ENCODE data around the gene PREX1. TPM values are rescaled to one million over a fixed set of nuclear protein-coding genes. Genes with fewer than 3 reads are reported as not detected.
A peak's percentile ranks its signal among the peaks of the same experiment; 100 is the strongest.
"Not testable (repeated sequence)": the region's sequence is repeated elsewhere in the genome, so short reads cannot be mapped to it uniquely, and the experiment has no call there.

PREX1 gene
- total RNA-seq (2014; rRNA removed; shearing (Covaris generic); ENCODE audit: low replicate concordance) = 39.4 and 41.4 TPM in 2 replicates

DNA sequence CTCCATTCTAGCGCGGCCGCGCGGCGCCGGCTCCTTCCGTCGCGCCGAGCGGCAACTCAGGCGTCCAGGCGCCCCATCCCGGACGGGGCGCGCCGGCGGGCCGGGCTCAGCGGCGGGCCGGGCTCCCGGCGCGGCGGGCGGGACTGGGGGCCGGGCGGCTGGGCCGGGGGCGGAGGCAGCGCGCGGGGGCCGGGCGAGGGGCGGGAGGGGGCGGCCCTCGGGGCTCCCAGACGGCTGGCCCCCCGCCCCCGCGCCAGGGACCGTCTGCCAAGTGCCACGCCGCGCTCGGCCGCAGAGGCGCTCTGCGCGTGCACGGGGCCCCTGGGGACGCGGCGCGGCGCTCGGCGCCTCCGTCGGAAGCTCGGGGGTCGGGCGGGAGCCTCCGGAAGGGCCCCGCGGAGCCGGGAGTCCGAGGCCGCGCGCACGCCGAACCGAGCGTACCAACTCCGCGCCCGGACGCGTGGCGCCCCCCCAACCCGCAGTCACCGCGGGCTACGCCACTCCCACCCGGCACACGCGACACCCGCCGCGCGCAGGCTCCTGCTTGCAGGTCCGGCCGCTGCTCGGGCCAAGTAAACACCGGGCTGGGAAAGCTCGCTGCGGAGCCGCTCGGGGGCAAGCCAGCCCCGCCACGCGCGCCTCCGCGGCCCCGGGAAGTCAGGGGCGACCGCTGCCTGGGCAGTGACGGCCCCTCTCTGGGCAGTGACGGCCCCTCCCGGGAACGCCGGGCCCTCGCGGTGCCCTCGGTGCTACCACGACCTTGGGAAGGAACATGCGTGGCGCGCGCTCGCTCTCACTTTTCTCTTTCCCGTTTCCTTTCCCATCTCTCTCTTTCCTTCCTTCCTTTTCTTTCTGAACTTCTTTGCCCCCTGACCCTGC is at the start of gene PREX1:
Gene PREX1 (minus strand): TSS at position 145 of the 879 bp plus-strand sequence. CDS start 139 bp downstream, at position 6.
- in situ Hi-C loops (cut with HindIII; ENCODE audit: low pct_unique_long_range_greater_than_20kb, low sequenced_read_pairs) = no loop called here
- peak; percentile 93 for DNase-seq (ENCODE audit: low read depth)

GRCh38 chr20:48877304-48877703 is 49.5 kb upstream of the PREX1 start:
- DNase-seq (ENCODE audit: low read depth) = no peak
- in situ Hi-C loops (cut with HindIII; ENCODE audit: low pct_unique_long_range_greater_than_20kb, low sequenced_read_pairs) = no loop called here

- no peak for DNase-seq (ENCODE audit: low read depth)
- in situ Hi-C loops (cut with HindIII; ENCODE audit: low pct_unique_long_range_greater_than_20kb, low sequenced_read_pairs) = no loop called here
Measured at GRCh38 chr20:48875914-48876240, 48.1 kb upstream of the PREX1 start.

DNA sequence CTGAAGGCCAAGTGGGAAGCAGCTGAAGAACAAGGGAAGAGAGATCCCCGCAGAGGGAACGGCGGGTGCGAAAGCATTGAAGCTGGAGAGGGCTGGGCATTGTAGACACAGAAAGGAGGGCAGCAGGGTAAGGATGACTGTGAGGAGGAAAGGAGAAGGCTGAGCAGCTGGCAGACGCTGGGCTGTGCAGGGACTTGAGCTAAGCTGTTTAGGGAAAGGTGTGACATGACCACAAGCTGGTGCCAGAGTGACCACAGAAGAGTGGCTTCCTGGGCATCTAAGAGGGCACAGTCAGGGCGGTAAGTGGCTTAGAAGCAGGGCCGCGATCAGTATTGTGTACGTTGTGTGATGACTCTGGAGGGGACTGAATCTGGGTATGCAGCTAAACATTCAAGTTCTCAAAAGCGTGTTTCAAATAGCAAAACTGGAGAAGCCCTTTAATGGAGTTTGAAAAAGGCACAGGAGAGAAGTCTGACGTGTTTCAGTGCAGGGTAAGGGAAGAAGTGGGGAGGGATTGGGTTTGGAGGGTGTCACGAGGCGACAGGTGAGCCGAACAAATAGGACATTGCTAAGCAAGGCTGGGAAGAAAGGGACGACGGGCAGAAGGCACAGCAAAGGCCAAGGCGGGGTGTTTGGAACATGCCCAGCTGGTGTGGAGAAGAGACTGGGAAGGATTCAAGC is 47.6 kb upstream of the PREX1 start:
- DNase-seq (ENCODE audit: low read depth) = no peak
- in situ Hi-C loops (cut with HindIII; ENCODE audit: low pct_unique_long_range_greater_than_20kb, low sequenced_read_pairs) = no loop called here

DNA sequence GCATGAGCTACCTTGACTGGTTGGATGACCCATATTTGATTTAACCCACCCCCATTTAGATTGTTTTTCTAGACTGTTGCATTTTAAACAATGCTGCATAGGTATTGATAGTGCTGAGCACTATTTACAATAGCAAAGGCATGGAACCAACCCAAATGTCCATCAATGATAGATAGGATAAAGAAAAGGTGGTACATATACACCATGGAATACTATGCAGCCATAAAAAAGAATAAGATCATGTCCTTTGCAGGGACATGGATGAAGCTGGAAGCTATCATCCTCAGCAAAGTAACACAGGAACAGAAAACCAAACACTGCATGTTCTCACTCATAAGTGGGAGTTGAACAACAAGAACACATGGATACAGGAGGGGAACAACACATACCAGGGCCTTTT is 41.6 kb upstream of the PREX1 start:
- DNase-seq (ENCODE audit: low read depth); in situ Hi-C loops (cut with HindIII; ENCODE audit: low pct_unique_long_range_greater_than_20kb, low sequenced_read_pairs): not testable (repeated sequence)

GRCh38 chr20:48866936-48867335 is 39.1 kb upstream of the PREX1 start:
- DNase-seq (ENCODE audit: low read depth) = no peak
- in situ Hi-C loops (cut with HindIII; ENCODE audit: low pct_unique_long_range_greater_than_20kb, low sequenced_read_pairs) = no loop called here

GRCh38 chr20:48864738-48865318 is 37.0 kb upstream of the PREX1 start:
- in situ Hi-C loops (cut with HindIII; ENCODE audit: low pct_unique_long_range_greater_than_20kb, low sequenced_read_pairs) = no loop called here
- DNase-seq (ENCODE audit: low read depth) = no peak

- DNase-seq (ENCODE audit: low read depth) = no peak
- in situ Hi-C loops (cut with HindIII; ENCODE audit: low pct_unique_long_range_greater_than_20kb, low sequenced_read_pairs) = no loop called here
Measured at GRCh38 chr20:48864254-48864653, 36.5 kb upstream of the PREX1 start.

DNA sequence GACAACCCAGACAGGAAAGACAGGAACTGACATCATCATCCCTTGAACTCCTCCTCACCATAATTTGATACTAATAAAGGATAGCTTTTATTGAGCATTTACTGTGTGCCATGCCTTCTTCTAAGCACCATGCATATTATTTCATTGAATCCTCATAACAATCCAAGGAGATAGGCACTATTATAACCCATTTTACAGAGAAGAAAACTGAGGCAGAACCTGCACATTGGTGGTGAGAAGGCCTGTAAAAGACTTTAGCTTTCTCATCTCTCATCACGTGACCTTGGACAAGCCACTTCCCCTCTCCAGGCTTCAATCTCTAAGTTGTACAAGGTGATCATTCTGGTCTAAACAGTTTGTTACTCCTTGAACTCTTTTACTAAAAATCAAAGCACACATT is 34.5 kb upstream of the PREX1 start:
- DNase-seq (ENCODE audit: low read depth) = no peak
- in situ Hi-C loops (cut with HindIII; ENCODE audit: low pct_unique_long_range_greater_than_20kb, low sequenced_read_pairs) = no loop called here

GRCh38 chr20:48861444-48861843 is 33.6 kb upstream of the PREX1 start:
- no peak for DNase-seq (ENCODE audit: low read depth)
- in situ Hi-C loops (cut with HindIII; ENCODE audit: low pct_unique_long_range_greater_than_20kb, low sequenced_read_pairs) = no loop called here

- in situ Hi-C loops (cut with HindIII; ENCODE audit: low pct_unique_long_range_greater_than_20kb, low sequenced_read_pairs) = no loop called here
- DNase-seq (ENCODE audit: low read depth) = no peak
Measured at GRCh38 chr20:48858075-48858790, 30.4 kb upstream of the PREX1 start.

DNA sequence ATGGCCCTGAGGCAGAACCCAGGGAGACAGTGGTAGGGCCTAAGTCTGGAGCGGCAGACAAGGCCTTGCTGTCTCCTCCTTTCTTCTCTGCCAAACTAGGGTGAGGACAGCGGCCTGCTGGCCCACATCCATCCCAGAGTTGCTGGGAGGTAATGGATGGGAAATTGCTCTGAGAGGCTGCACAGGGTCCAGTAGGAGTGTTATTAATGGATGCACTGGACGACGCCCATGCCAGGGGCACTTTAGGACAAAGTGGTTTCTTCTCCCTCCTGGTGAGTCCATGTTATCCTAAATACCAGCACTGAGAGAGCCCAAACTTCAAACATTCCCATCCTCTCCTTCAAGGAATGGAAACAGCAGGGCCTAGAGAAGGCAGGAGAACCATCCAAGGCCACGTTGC is 28.3 kb upstream of the PREX1 start:
- DNase-seq (ENCODE audit: low read depth) = no peak
- in situ Hi-C loops (cut with HindIII; ENCODE audit: low pct_unique_long_range_greater_than_20kb, low sequenced_read_pairs) = no loop called here

DNA sequence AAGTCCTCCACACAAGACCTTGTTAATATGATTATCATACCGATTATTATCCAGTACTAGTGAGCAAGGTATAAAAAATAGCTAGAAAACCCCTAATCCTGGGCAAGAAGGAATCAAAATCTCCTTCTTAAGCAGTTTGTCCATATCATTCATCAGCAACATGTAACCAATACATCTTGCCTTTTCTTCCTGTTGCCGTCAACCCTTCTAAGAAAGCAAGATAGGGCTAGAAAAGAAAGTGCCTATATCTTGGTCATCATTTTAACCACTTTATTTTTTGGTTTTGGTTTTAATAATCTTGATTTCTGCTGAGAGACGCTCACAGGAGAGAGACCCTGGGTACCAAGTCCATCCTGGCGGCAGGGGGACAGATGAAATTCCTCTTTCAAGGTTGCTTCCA is 27.2 kb upstream of the PREX1 start:
- no peak for DNase-seq (ENCODE audit: low read depth)
- in situ Hi-C loops (cut with HindIII; ENCODE audit: low pct_unique_long_range_greater_than_20kb, low sequenced_read_pairs) = no loop called here

DNA sequence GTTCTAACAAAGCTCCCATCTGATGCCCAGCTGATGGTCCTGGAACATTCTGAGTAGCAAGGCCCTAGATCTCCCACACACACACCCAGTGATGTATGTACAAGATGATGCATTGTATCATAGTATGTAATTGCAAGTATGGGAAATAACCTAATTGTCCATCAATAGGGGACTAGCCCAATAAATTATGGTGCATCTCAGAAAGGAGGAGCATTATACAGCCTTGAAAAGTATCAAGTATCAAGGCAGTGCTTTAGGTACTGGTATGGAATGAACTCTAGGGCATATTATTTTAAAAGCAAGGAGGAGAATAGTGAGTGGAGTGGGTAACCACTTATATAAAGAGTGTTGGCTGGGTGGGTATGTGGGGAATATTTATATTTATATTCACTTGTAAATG is 24.8 kb upstream of the PREX1 start:
- in situ Hi-C loops (cut with HindIII; ENCODE audit: low pct_unique_long_range_greater_than_20kb, low sequenced_read_pairs) = no loop called here
- no peak for DNase-seq (ENCODE audit: low read depth)

DNA sequence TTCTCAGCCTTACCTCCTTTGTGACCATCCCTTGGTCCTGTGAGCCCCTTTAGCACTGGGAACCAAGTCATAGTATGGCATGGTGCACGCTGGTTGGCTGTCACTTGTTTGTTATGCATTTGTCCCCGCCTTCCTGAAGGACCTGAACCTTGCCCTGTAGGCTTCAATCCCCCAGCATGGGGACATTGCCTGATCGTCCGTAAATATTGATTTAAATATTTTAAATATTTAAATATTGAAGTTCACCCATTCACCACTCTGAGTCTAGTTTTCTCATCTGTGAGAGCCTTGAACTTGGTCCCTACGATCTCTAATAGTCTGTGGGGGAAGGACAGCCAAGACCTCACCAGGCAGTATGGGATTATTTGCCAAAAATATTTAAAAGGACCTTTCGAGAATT is 23.8 kb upstream of the PREX1 start:
- in situ Hi-C loops (cut with HindIII; ENCODE audit: low pct_unique_long_range_greater_than_20kb, low sequenced_read_pairs) = no loop called here
- DNase-seq (ENCODE audit: low read depth) = no peak

DNA sequence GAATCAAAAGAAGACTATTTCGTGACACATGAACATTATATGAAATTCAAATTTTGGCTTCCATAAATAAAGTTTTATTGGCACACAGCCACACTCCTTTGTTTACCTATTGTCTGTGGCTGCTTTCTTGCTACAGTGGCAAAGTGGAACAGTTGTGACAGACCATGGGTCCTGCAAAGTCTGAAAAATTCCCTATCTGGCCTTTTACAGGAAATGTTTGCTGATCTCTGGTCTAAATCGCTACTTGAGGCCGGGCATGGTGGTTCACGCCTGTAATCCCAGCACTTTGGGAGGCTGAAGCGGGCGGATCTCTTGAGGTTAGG is 23.1 kb upstream of the PREX1 start:
- in situ Hi-C loops (cut with HindIII; ENCODE audit: low pct_unique_long_range_greater_than_20kb, low sequenced_read_pairs) = no loop called here

DNA sequence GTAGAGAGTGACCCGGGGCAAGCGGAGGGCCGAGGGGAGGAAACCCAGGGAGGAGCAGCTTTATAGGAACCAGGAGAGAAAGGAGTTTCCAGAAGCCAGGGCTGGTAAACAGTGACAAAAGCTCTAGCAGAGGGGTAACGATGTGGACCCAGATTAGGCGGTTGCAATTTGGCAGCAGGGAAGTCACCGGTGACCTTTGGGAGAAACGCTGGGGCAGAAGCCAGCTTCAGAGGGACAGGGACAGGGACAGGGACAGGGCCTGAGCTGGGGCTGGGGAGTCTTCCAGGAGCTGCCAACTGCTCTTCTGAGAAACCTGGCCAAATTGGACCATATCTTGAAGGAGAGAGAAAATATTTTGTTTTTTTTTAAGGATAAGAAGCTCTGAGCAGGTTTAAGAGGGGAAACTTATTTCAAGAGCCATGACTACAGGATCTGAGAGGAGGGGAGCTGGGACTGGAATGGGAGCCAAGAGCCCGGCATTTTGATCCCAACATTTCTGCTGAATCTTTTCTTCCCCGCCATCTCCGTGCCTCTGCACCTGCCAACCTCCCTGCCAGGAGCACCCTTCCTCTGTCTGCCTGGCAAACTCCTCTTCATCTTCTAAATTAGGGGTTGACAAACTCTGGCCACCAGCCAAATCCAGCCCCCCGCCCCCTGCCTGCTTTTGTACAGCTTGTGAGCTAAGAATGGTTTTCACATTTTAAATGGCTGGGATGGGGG is 22.6 kb upstream of the PREX1 start:
- in situ Hi-C loops (cut with HindIII; ENCODE audit: low pct_unique_long_range_greater_than_20kb, low sequenced_read_pairs) = no loop called here
- no peak for DNase-seq (ENCODE audit: low read depth)

More for the DNA sequence above, 23.1 kb upstream of the PREX1 start:
- no peak for DNase-seq (ENCODE audit: low read depth)

DNA sequence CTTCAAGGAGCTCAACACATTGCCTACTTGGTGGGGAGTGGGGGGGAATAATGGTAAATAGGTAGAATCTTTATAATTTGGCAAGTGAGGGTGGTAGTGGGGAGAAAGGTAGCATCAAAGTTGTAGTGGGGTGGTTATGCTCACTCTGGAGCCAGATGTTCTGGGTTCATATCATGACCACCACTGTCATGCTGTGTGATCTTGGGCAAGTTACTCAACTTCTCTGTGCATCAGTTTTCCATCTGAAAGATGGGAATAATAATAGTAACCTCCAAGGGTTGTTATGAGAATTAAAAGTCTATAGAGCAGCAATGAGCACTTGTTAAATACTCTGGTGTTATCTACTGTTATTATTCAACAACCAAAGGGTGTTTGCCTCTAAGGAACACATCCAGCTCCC is 22.0 kb upstream of the PREX1 start:
- in situ Hi-C loops (cut with HindIII; ENCODE audit: low pct_unique_long_range_greater_than_20kb, low sequenced_read_pairs) = no loop called here
- DNase-seq (ENCODE audit: low read depth) = no peak
